OCI-LY7 (cell line): ENCODE results near the gene DNAJC7. TPM values are rescaled to one million over a fixed set of nuclear protein-coding genes. Genes with fewer than 3 reads are reported as not detected.
"Not testable (repeated sequence)": the region's sequence is repeated elsewhere in the genome, so short reads cannot be mapped to it uniquely, and the experiment has no call there.

Experiments used
- BruUV-seq: library from RNA; stranded (reverse); fragments of 400-500 nt; replicated peaks from 2 replicates; lab custom pipeline; 2021; lab: Mats Ljungman, UMichigan
- CTCF ChIA-PET: fragments of 300-600 bp; sonication (Branson Sonifier 250); formaldehyde crosslinking; loops from one replicate; lab custom pipeline; 2022; ENCODE audit warnings: antibody characterized with exemption; ENCODE audit not compliant: unreplicated experiment; lab: Charles Lee
- POLR2A ChIA-PET: fragments of 300-600 bp; sonication (Branson Sonifier 250); formaldehyde crosslinking; loops from one replicate; lab custom pipeline; 2022; ENCODE audit warnings: antibody characterized with exemption; lab: Charles Lee
- DNase-seq: peaks from one replicate; pipeline ENCODE4 v3.0.0-alpha.2; 2015; ENCODE audit warnings: low spot score
- H2AFZ ChIP-seq: fragments of 200-600 bp; sonication (generic), shearing (Covaris generic); 2 replicates; pipeline ENCODE4 v1.6.1; 2014; ENCODE audit warnings: mild to moderate bottlenecking, antibody characterized with exemption, low read length, moderate library complexity
- H3K27ac ChIP-seq: fragments of 200-600 bp; sonication (generic); 2 replicates; pipeline ENCODE4 v1.5.1; 2014; ENCODE audit warnings: mixed run types, low read depth, mild to moderate bottlenecking, moderate library complexity, low read length, inconsistent platforms; ENCODE audit not compliant: poor library complexity, severe bottlenecking
- H3K36me3 ChIP-seq: fragments of 200-600 bp; sonication (generic); 2 replicates; pipeline ENCODE4 v1.6.1; 2014; ENCODE audit warnings: mild to moderate bottlenecking, antibody characterized with exemption, low read length, moderate library complexity, mixed read lengths; ENCODE audit not compliant: insufficient read depth
- H3K4me1 ChIP-seq: fragments of 200-600 bp; sonication (generic); 2 replicates; pipeline ENCODE4 v1.5.1; 2014; ENCODE audit warnings: mild to moderate bottlenecking, low read length; ENCODE audit not compliant: insufficient read depth, poor library complexity, severe bottlenecking
- H3K4me2 ChIP-seq: fragments of 200-600 bp; sonication (generic); 2 replicates; pipeline ENCODE4 v1.6.1; 2014; ENCODE audit warnings: mild to moderate bottlenecking, low read length
- H3K4me3 ChIP-seq: fragments of 200-600 bp; sonication (generic); 2 replicates; pipeline ENCODE4 v1.5.1; 2014; ENCODE audit warnings: mild to moderate bottlenecking, low read depth, low read length; ENCODE audit not compliant: poor library complexity, severe bottlenecking
- H3K79me2 ChIP-seq: fragments of 200-600 bp; sonication (generic); 2 replicates; pipeline ENCODE4 v1.6.1; 2016; ENCODE audit warnings: low read depth, mild to moderate bottlenecking, low read length, moderate library complexity, mixed read lengths; ENCODE audit not compliant: insufficient read depth
- H3K9me2 ChIP-seq: fragments of 200-600 bp; sonication (generic); 2 replicates; pipeline ENCODE4 v1.6.1; 2016; ENCODE audit warnings: mild to moderate bottlenecking, low read length, mixed read lengths; ENCODE audit not compliant: insufficient read depth
- H3K9me3 ChIP-seq: fragments of 200-600 bp; sonication (generic); 2 replicates; pipeline ENCODE4 v1.6.1; 2014; ENCODE audit warnings: mild to moderate bottlenecking, mixed run types, low read length, mixed read lengths
- H4K20me1 ChIP-seq: fragments of 200-600 bp; sonication (generic); 2 replicates; pipeline ENCODE4 v1.6.1; 2014; ENCODE audit warnings: mild to moderate bottlenecking, antibody characterized with exemption, low read length, moderate library complexity, mixed read lengths; ENCODE audit not compliant: insufficient read depth
- EZH2phosphoT487 ChIP-seq: fragments of 200-600 bp; sonication (generic); IDR thresholded peaks from 2 replicates; pipeline ENCODE4 v1.6.1; 2018; ENCODE audit warnings: low read depth, borderline replicate concordance, mild to moderate bottlenecking, mixed run types, antibody characterized with exemption, low read length, moderate library complexity, mixed read lengths
- intact Hi-C: fragments of 100-400 bp; cut with micrococcal nuclease; formaldehyde crosslinking; loops from one replicate; pipeline ENCODE4 v1.10.0; 2022; ENCODE audit not compliant: unreplicated experiment
- total RNA-seq, 2 experiments: library from RNA; depleted of rRNA in 1 of 2; stranded (reverse); fragments of >200 nt in 1 of 2; shearing (Covaris generic) in 1 of 2; gene quantifications; 2 replicates each; pipeline ENCODE4 v1.2.3, GENCODE V29; 2014 to 2022
- TF ChIP-seq, protein P1 (sequence below): fragments of 200-600 bp; sonication (generic); conservative IDR thresholded peaks from 2 replicates; pipeline ENCODE4 v1.5.1; 2014; ENCODE audit warnings: mild to moderate bottlenecking, antibody characterized with exemption, low read length, moderate library complexity, mixed read lengths

DNAJC7 gene
- total RNA-seq, 2 experiments from 2014 or later = 76.4 to 124 TPM

DNA sequence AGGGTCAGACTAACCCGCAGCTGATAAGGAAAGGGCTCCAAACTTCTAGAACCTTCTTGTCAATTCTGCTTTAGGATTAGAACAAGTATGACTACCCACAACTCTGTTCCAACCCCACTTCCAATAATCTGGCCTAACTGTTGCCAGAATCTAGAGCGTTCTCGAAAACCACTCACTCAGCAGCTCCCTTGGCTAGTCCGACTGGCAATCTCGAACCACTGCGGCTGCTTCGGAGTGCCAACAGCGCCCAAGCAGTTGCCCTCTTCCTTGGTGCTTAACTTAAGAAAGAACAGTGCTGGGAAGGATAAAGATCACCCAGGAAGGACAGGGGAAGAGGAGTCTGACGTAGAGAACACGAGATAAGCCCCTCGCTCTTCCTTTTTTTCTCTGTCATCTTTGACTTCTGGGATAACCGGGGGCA is 818 bp downstream of the DNAJC7 start:
- DNase-seq = peak; percentile 16
- peak overlapping the region; percentile 84; the same call in 1 of the 2 replicates for H2AFZ ChIP-seq
- peak overlapping the region; percentile 77 for H3K27ac ChIP-seq
- ChIA-PET POLR2A (interaction anchor here (0.9 to 3.0 kb wide), 6 partner anchors 10 to 118 kb away, joined by 3 to 12 read pairs (median 3); partner anchors contain the start of gene CNP), CTCF (interaction anchor here (0.9 to 1.4 kb wide), 3 partner anchors 11 to 102 kb away, joined by 3 to 4 read pairs (median 4); no protein-coding TSS in a partner anchor)
- peaks cover 48% of the 10 kb centered on the region for H3K4me1 ChIP-seq
- intact Hi-C loops = loop anchor here (2.0 to 10.0 kb wide), 3 partner anchors 50 to 441 kb away; partner anchors contain the start of genes ATP6V0A1 and CNP
- peaks cover 22% of the 10 kb centered on the region for H3K36me3 ChIP-seq
- H3K9me3 ChIP-seq = no peaks in the 10 kb centered on the region
- H4K20me1 ChIP-seq = peaks cover 5% of the 10 kb centered on the region; the same call in 1 of the 2 replicates
- no peaks in the 10 kb centered on the region for H3K9me2 ChIP-seq
- BruUV-seq = no TSS peak
- peak overlapping the region; percentile 86 for H3K4me3 ChIP-seq
- H3K4me2 ChIP-seq = peak overlapping the region; percentile 92
- peaks cover 70% of the 10 kb centered on the region for H3K79me2 ChIP-seq
- TF ChIP-seq, protein P1, sequence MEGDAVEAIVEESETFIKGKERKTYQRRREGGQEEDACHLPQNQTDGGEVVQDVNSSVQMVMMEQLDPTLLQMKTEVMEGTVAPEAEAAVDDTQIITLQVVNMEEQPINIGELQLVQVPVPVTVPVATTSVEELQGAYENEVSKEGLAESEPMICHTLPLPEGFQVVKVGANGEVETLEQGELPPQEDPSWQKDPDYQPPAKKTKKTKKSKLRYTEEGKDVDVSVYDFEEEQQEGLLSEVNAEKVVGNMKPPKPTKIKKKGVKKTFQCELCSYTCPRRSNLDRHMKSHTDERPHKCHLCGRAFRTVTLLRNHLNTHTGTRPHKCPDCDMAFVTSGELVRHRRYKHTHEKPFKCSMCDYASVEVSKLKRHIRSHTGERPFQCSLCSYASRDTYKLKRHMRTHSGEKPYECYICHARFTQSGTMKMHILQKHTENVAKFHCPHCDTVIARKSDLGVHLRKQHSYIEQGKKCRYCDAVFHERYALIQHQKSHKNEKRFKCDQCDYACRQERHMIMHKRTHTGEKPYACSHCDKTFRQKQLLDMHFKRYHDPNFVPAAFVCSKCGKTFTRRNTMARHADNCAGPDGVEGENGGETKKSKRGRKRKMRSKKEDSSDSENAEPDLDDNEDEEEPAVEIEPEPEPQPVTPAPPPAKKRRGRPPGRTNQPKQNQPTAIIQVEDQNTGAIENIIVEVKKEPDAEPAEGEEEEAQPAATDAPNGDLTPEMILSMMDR = no peak
- no peak for TF ChIP-seq EZH2phosphoT487

DNA sequence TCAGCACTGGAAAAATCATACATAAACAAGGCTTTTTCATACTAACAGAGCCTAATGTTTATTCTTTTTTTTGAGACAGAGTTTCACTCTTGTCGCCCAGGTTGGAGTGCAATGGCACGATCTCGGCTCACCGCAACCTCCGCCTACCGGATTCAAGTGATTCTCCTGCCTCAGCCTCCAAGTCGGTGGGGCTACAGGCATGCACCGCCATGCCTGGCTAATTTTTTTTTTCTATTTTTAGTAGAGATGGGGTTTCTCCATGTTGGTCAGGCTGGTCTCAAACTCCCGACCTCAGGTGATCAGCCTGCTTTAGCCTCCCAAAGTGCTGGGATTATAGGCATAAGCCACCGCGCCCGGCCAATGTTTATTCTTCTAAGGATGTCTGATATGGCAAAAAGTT is 3.5 kb downstream of the DNAJC7 start:
- H2AFZ ChIP-seq, BruUV-seq, CTCF ChIA-PET, H3K4me2 ChIP-seq, DNase-seq, H3K9me2 ChIP-seq, POLR2A ChIA-PET, H3K27ac ChIP-seq, H3K9me3 ChIP-seq, H3K4me3 ChIP-seq: not testable (repeated sequence)
- peaks cover 84% of the 10 kb centered on the region for H3K79me2 ChIP-seq
- H4K20me1 ChIP-seq = peaks cover 17% of the 10 kb centered on the region
- intact Hi-C loops = loop anchor here (10.0 kb wide), 1 partner anchor 241 kb away; no protein-coding TSS in a partner anchor
- H3K4me1 ChIP-seq = peaks cover 42% of the 10 kb centered on the region
- H3K36me3 ChIP-seq = peaks cover 46% of the 10 kb centered on the region

DNA sequence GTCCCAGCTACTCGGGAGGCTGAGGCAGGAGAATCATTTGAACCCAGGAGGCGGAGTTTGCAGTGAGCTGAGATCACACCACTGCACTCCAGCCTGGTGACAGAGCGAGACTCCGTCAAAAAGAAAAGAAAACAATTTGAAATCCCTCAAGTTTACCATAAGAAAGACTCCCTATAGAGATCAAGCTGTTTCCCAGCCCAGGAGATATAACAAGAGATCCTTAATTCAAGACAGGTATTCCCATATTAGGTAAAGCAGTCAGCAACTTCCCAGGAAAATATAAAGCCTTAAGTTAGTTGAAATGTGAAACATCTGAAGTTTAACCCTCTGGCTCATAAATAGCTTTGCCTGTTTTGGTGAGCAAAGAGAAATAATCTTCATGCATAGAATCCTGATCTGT is 4.9 kb downstream of the DNAJC7 start:
- H3K27ac ChIP-seq, H2AFZ ChIP-seq, H3K4me2 ChIP-seq, H3K4me3 ChIP-seq, BruUV-seq, DNase-seq, H3K9me2 ChIP-seq, H3K9me3 ChIP-seq, CTCF ChIA-PET: not testable (repeated sequence)
- POLR2A ChIA-PET = interaction anchor here (0.5 to 1.0 kb wide), 2 partner anchors 15 to 594 kb away, joined by 4 to 5 read pairs; no protein-coding TSS in a partner anchor
- Histone ChIP-seq H4K20me1 (peaks cover 17% of the 10 kb centered on the region), H3K4me1 (peaks cover 32% of the 10 kb centered on the region), H3K36me3 (peaks cover 50% of the 10 kb centered on the region), H3K79me2 (peaks cover 98% of the 10 kb centered on the region)
- intact Hi-C loops = loop anchor here (10.0 kb wide), 1 partner anchor 242 kb away; no protein-coding TSS in a partner anchor
